H9 (cell line): ENCODE measurements around the gene PDE4B. TPM values are rescaled to one million over a fixed set of nuclear protein-coding genes. Genes with fewer than 3 reads are reported as not detected.

Experiments used
- DNase-seq: peaks from one replicate; pipeline ENCODE4 v3.0.0-alpha.2; 2017
- H2AFZ ChIP-seq: one replicate; pipeline ENCODE4 v1.6.1; 2013; ENCODE audit warnings: mild to moderate bottlenecking, low read length, control low read depth, moderate library complexity
- H2AK5ac ChIP-seq: 2 replicates; pipeline ENCODE4 v1.6.1; 2013; ENCODE audit warnings: low read length, control low read depth, mixed read lengths; ENCODE audit not compliant: insufficient read length
- H2BK120ac ChIP-seq: one replicate; pipeline ENCODE4 v1.6.1; 2013; ENCODE audit warnings: low read depth, mild to moderate bottlenecking, low read length, control low read depth, inconsistent platforms; ENCODE audit not compliant: poor library complexity, severe bottlenecking
- H2BK12ac ChIP-seq: 2 replicates; pipeline ENCODE4 v1.6.1; 2013; ENCODE audit warnings: low read length, control low read depth, mixed read lengths, low read depth; ENCODE audit not compliant: insufficient read length
- H2BK15ac ChIP-seq: 2 replicates; pipeline ENCODE4 v1.6.1; 2013; ENCODE audit warnings: low read depth, low read length, control low read depth
- H2BK20ac ChIP-seq: one replicate; pipeline ENCODE4 v1.6.1; 2013; ENCODE audit warnings: low read depth, mild to moderate bottlenecking, low read length, control low read depth, inconsistent platforms; ENCODE audit not compliant: poor library complexity, severe bottlenecking
- H2BK5ac ChIP-seq: 2 replicates; pipeline ENCODE4 v1.6.1; 2013; ENCODE audit warnings: low read length, control low read depth, mixed read lengths; ENCODE audit not compliant: insufficient read length
- H3K14ac ChIP-seq: 2 replicates; pipeline ENCODE4 v1.6.1; 2013; ENCODE audit warnings: low read length, control low read depth; ENCODE audit not compliant: insufficient read depth
- H3K18ac ChIP-seq: 2 replicates; pipeline ENCODE4 v1.6.1; 2013; ENCODE audit warnings: low read depth, mild to moderate bottlenecking, mixed read lengths, low read length, control low read depth; ENCODE audit not compliant: insufficient read length
- H3K23ac ChIP-seq: 2 replicates; pipeline ENCODE4 v1.6.1; 2013; ENCODE audit warnings: low read length, control low read depth, mixed read lengths, low read depth; ENCODE audit not compliant: insufficient read length
- H3K23me2 ChIP-seq: 2 replicates; pipeline ENCODE4 v1.6.1; 2013; ENCODE audit warnings: low read depth, mild to moderate bottlenecking, mixed read lengths, low read length, control low read depth; ENCODE audit not compliant: insufficient read length, poor library complexity, severe bottlenecking
- H3K27ac ChIP-seq: 2 replicates; pipeline ENCODE4 v1.5.1; 2013; ENCODE audit warnings: low read length, control low read depth, mixed read lengths, low read depth; ENCODE audit not compliant: insufficient read length
- H3K27me3 ChIP-seq: 2 replicates; pipeline ENCODE4 v1.6.1; 2013; ENCODE audit warnings: low read length, control low read depth, inconsistent platforms; ENCODE audit not compliant: insufficient read depth
- H3K4ac ChIP-seq: 2 replicates; pipeline ENCODE4 v1.6.1; 2013; ENCODE audit warnings: low read depth, mild to moderate bottlenecking, control low read depth, inconsistent platforms, low read length, moderate library complexity
- H3K4me1 ChIP-seq: 2 replicates; pipeline ENCODE4 v1.6.1; 2013; ENCODE audit warnings: low read length, control low read depth, inconsistent platforms; ENCODE audit not compliant: insufficient read depth
- H3K4me2 ChIP-seq: 2 replicates; pipeline ENCODE4 v1.6.1; 2013; ENCODE audit warnings: low read length, control low read depth, mixed read lengths; ENCODE audit not compliant: insufficient read length, insufficient read depth
- H3K56ac ChIP-seq: 2 replicates; pipeline ENCODE4 v1.6.1; 2013; ENCODE audit warnings: low read depth, mild to moderate bottlenecking, mixed read lengths, low read length, control low read depth; ENCODE audit not compliant: insufficient read length
- H3K79me1 ChIP-seq: 2 replicates; pipeline ENCODE4 v1.6.1; 2013; ENCODE audit warnings: low read depth, mild to moderate bottlenecking, moderate library complexity, low read length, control low read depth, inconsistent platforms; ENCODE audit not compliant: insufficient read depth, poor library complexity, severe bottlenecking
- H3K79me2 ChIP-seq: 2 replicates; pipeline ENCODE4 v1.6.1; 2013; ENCODE audit warnings: low read length, control low read depth, inconsistent platforms; ENCODE audit not compliant: insufficient read depth
- H3K9ac ChIP-seq: 2 replicates; pipeline ENCODE4 v1.6.1; 2013; ENCODE audit warnings: low read length, control low read depth, mixed read lengths; ENCODE audit not compliant: insufficient read length; ENCODE audit errors: extremely low read depth
- H3K9me3 ChIP-seq: one replicate; pipeline ENCODE4 v1.6.1; 2013; ENCODE audit warnings: low read depth, low read length, inconsistent platforms; ENCODE audit not compliant: control insufficient read depth
- H3T11ph ChIP-seq: one replicate; pipeline ENCODE4 v1.6.1; 2013; ENCODE audit warnings: mild to moderate bottlenecking, low read length, control low read depth, inconsistent platforms
- H4K20me1 ChIP-seq: one replicate; pipeline ENCODE4 v1.6.1; 2013; ENCODE audit not compliant: control insufficient read depth, insufficient read length, insufficient read depth
- H4K5ac ChIP-seq: 2 replicates; pipeline ENCODE4 v1.6.1; 2013; ENCODE audit warnings: low read depth, mild to moderate bottlenecking, mixed read lengths, low read length, control low read depth; ENCODE audit not compliant: insufficient read length
- H4K8ac ChIP-seq: replicated peaks from 2 replicates; pipeline ENCODE4 v1.6.1; 2013; ENCODE audit warnings: low read length, control low read depth, mixed read lengths, low read depth; ENCODE audit not compliant: insufficient read length
- H4K91ac ChIP-seq: 2 replicates; pipeline ENCODE4 v1.6.1; 2013; ENCODE audit warnings: low read depth, mild to moderate bottlenecking, moderate library complexity, mixed read lengths, low read length, control low read depth; ENCODE audit not compliant: insufficient read length
- H3K27ac Mint-ChIP-seq, 3 experiments: 2 replicates in 2 of 3; 3 replicates in 1 of 3; pipeline ENCODE4 v1.8.0; 2020 to 2021; ENCODE audit warnings: mixed read lengths in 3 of 3, mild to moderate bottlenecking in 1 of 3, moderate library complexity in 1 of 3
- H3K27me3 Mint-ChIP-seq: 2 replicates; pipeline ENCODE4 v1.8.0; 2021; ENCODE audit warnings: low read depth, mild to moderate bottlenecking, moderate library complexity, mixed read lengths
- H3K36me3 Mint-ChIP-seq, 3 experiments: 2 replicates in 2 of 3; 3 replicates in 1 of 3; pipeline ENCODE4 v1.8.0; 2020 to 2021; ENCODE audit warnings: low read depth in 3 of 3, mixed read lengths in 3 of 3; ENCODE audit not compliant: insufficient read depth in 1 of 3
- H3K4me1 Mint-ChIP-seq, 2 experiments: 2 replicates each; pipeline ENCODE4 v1.8.0; 2020; ENCODE audit warnings: mixed read lengths in 2 of 2
- H3K4me3 Mint-ChIP-seq, 2 experiments: 2 replicates in 1 of 2; 3 replicates in 1 of 2; pipeline ENCODE4 v1.8.0; 2020 to 2021; ENCODE audit warnings: mild to moderate bottlenecking in 2 of 2, mixed read lengths in 2 of 2, moderate library complexity in 1 of 2
- H3K9me3 Mint-ChIP-seq, 2 experiments: 2 replicates in 1 of 2; 3 replicates in 1 of 2; pipeline ENCODE4 v1.8.0; 2020; ENCODE audit warnings: mild to moderate bottlenecking in 2 of 2, mixed read lengths in 2 of 2, moderate library complexity in 1 of 2
- WGBS: extraction: QIAGEN DNeasy Blood & Tissue Kit; methylation state at CpG from one replicate; pipeline ENCODE4 v1.1.7; 2013; ENCODE audit warnings: missing lambda C conversion rate, low lambda C conversion rate, mixed read lengths; ENCODE audit not compliant: insufficient read length; ENCODE audit errors: extremely low coverage; 5-methylcytosine and 5-hydroxymethylcytosine counted together
- total RNA-seq: library from RNA; stranded (reverse); gene quantifications from 2 replicates; pipeline ENCODE4 v1.2.1, GENCODE V29; 2021
- TF ChIP-seq, protein P1 (sequence below): fragments of 200-600 bp; sonication (generic); conservative IDR thresholded peaks from 3 replicates; pipeline ENCODE4 v1.8.0; 2021; ENCODE audit warnings: antibody characterized with exemption, mild to moderate bottlenecking

Gene PDE4B
- total RNA-seq, 1 experiment from 2014 or later: 19.8 TPM

DNA sequence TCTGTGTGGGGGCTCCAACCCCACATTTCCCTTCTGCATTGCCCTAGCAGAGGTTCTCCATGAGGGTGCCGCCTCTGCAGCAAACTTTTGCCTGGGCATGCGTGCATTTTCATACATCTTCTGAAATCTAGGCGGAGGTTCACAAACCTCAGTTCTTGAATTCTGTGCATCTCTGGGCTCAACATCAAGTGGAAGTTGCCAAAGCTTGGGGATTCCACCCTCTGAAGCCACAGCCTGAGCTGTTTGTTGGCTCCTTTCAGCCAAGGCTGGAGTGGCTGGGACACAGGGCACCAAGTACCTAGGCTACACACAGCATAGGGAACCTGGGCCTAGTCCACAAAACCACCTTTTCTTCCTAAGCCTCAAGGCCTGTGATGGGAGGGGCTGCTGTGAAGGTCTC lies 235.3 kb downstream of the PDE4B start:
- H2BK5ac ChIP-seq: no peak overlapping the region
- H3K79me2 ChIP-seq: no peaks in the 10 kb centered on the region
- WGBS: no CpG with 5 or more reads among the region's 3 CpGs

More for the DNA sequence above, 235.3 kb downstream of the PDE4B start:
- Histone ChIP-seq H4K8ac (no peak overlapping the region), H3K27ac (no peak overlapping the region), H3K27me3 (no peaks in the 10 kb centered on the region), H3K23me2 (no peaks in the 10 kb centered on the region), H3K56ac (no peak overlapping the region), H2BK120ac (no peak overlapping the region), H3K4ac (no peak overlapping the region), H3K4me1 (no peaks in the 10 kb centered on the region), H4K5ac (no peak overlapping the region), H2AK5ac (no peak overlapping the region), H3K9ac (no peak overlapping the region), H3K9me3 (no peaks in the 10 kb centered on the region), H3K23ac (no peak overlapping the region), H3K14ac (no peak overlapping the region), H2BK20ac (no peak overlapping the region), H3T11ph (no peak overlapping the region), H4K20me1 (no peaks in the 10 kb centered on the region), H3K4me2 (no peak overlapping the region), H2BK15ac (no peak overlapping the region), H2BK12ac (no peak overlapping the region), H4K91ac (no peak overlapping the region), H3K18ac (no peak overlapping the region), H2AFZ (no peak overlapping the region), H3K79me1 (no peaks in the 10 kb centered on the region)
- no peaks in the 10 kb centered on the region for H3K36me3 Mint-ChIP-seq
- peaks cover 2% of the 10 kb centered on the region; the same call in 1 of the 2 replicates for H3K27me3 Mint-ChIP-seq
- H3K9me3 Mint-ChIP-seq: peaks cover 5 to 6% of the 10 kb centered on the region in 2 experiments; a peak in 2 of 5 replicates
- TF ChIP-seq, protein P1, sequence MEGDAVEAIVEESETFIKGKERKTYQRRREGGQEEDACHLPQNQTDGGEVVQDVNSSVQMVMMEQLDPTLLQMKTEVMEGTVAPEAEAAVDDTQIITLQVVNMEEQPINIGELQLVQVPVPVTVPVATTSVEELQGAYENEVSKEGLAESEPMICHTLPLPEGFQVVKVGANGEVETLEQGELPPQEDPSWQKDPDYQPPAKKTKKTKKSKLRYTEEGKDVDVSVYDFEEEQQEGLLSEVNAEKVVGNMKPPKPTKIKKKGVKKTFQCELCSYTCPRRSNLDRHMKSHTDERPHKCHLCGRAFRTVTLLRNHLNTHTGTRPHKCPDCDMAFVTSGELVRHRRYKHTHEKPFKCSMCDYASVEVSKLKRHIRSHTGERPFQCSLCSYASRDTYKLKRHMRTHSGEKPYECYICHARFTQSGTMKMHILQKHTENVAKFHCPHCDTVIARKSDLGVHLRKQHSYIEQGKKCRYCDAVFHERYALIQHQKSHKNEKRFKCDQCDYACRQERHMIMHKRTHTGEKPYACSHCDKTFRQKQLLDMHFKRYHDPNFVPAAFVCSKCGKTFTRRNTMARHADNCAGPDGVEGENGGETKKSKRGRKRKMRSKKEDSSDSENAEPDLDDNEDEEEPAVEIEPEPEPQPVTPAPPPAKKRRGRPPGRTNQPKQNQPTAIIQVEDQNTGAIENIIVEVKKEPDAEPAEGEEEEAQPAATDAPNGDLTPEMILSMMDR: no peak
- DNase-seq: no peak
- no peaks in the 10 kb centered on the region for H3K4me1 Mint-ChIP-seq
- H3K4me3 Mint-ChIP-seq: no peak overlapping the region
- H3K27ac Mint-ChIP-seq: no peak overlapping the region
